H1 (cell line): Measurements from ENCODE around the gene TRAPPC6A. TPM values are rescaled to one million over a fixed set of nuclear protein-coding genes. Genes with fewer than 3 reads are reported as not detected.
A peak's percentile ranks its signal among the peaks of the same experiment; 100 is the strongest.

Experiments used
- CTCF ChIA-PET: fragments of 300-600 bp; sonication (Branson Sonifier 250); formaldehyde crosslinking; loops from one replicate; lab custom pipeline; 2021; ENCODE audit not compliant: partially characterized antibody; lab: Charles Lee
- POLR2A ChIA-PET: fragments of 300-600 bp; sonication (Branson Sonifier 250); formaldehyde crosslinking; loops from one replicate; lab custom pipeline; 2021; ENCODE audit warnings: inconsistent platforms; ENCODE audit not compliant: partially characterized antibody; lab: Charles Lee
- DNase-seq, 2 experiments: peaks; one replicate each; pipeline versions ENCODE4 v3.0.0 to v3.0.0-alpha.2; 2010 to 2022; ENCODE audit warnings: low spot score in 2 of 2, low read depth in 1 of 2, mixed read lengths in 1 of 2
- FAIRE-seq: peaks from 2 replicates; lab custom pipeline; 2011; peaks lifted over from hg19 to GRCh38; lab: Jason Lieb, UNC
- H2AFZ ChIP-seq: 2 replicates; pipeline ENCODE4 v1.8.1; 2012; ENCODE audit warnings: low read length, inconsistent platforms
- H2AK5ac ChIP-seq: 2 replicates; pipeline ENCODE4 v1.6.1; 2013; ENCODE audit warnings: low read depth, low read length
- H2BK120ac ChIP-seq: replicated peaks from 2 replicates; pipeline ENCODE3; 2013; ENCODE audit warnings: low read depth, low read length, inconsistent platforms
- H2BK12ac ChIP-seq: 2 replicates; pipeline ENCODE4 v1.6.1; 2013; ENCODE audit warnings: low read depth, low read length
- H2BK15ac ChIP-seq: 2 replicates; pipeline ENCODE4 v1.6.1; 2013; ENCODE audit warnings: low read length
- H2BK20ac ChIP-seq: 2 replicates; pipeline ENCODE4 v1.6.1; 2013; ENCODE audit warnings: low read length
- H2BK5ac ChIP-seq: 2 replicates; pipeline ENCODE4 v1.6.1; 2013; ENCODE audit warnings: low read depth, low read length
- H3K14ac ChIP-seq: 2 replicates; pipeline ENCODE4 v1.6.1; 2013; ENCODE audit warnings: inconsistent platforms; ENCODE audit not compliant: insufficient read length
- H3K18ac ChIP-seq: 2 replicates; pipeline ENCODE4 v1.6.1; 2013; ENCODE audit warnings: low read length; ENCODE audit errors: extremely low read depth
- H3K23ac ChIP-seq: 2 replicates; pipeline ENCODE4 v1.6.1; 2013; ENCODE audit warnings: inconsistent platforms; ENCODE audit not compliant: insufficient read length
- H3K23me2 ChIP-seq: 2 replicates; pipeline ENCODE4 v1.6.1; 2013; ENCODE audit warnings: low read depth, low read length
- H3K27ac ChIP-seq: 2 replicates; pipeline ENCODE4 v1.6.1; 2011; ENCODE audit warnings: low read depth, low read length, inconsistent platforms
- H3K27me3 ChIP-seq, 4 experiments: replicated peaks in 1 of 4; 1 replicate in 1 of 4; 2 replicates in 3 of 4; pipeline versions ENCODE4 v1.6.1 to v1.8.1; 2011 to 2013; ENCODE audit warnings: low read length in 3 of 4, mild to moderate bottlenecking in 3 of 4, inconsistent platforms in 2 of 4, mixed read lengths in 2 of 4, moderate library complexity in 1 of 4; ENCODE audit not compliant: control insufficient read depth in 3 of 4, insufficient read depth in 3 of 4; ENCODE audit errors: extremely low read depth in 1 of 4
- H3K36me3 ChIP-seq, 4 experiments: 2 replicates each; pipeline versions ENCODE4 v1.6.1 to v1.8.1; 2011 to 2013; ENCODE audit warnings: mild to moderate bottlenecking in 4 of 4, low read length in 3 of 4, moderate library complexity in 2 of 4, control low read depth in 1 of 4, inconsistent platforms in 1 of 4; ENCODE audit not compliant: insufficient read depth in 4 of 4, control insufficient read depth in 2 of 4
- H3K4ac ChIP-seq: replicated peaks from 2 replicates; pipeline ENCODE3; 2013; ENCODE audit warnings: low read length, low read depth, mixed read lengths, inconsistent platforms; ENCODE audit not compliant: insufficient read length
- H3K4me1 ChIP-seq, 4 experiments: replicated peaks in 1 of 4; 1 replicate in 1 of 4; 2 replicates in 3 of 4; pipeline versions ENCODE4 v1.6.1 to v1.8.1; 2011 to 2013; ENCODE audit warnings: low read length in 3 of 4, inconsistent platforms in 2 of 4, mixed read lengths in 1 of 4; ENCODE audit not compliant: insufficient read depth in 4 of 4, control insufficient read depth in 3 of 4
- H3K4me2 ChIP-seq, 2 experiments: 2 replicates each; pipeline versions ENCODE4 v1.6.1 to v1.8.1; 2011 to 2013; ENCODE audit warnings: low read depth in 2 of 2, low read length in 2 of 2, control low read depth in 1 of 2, inconsistent platforms in 1 of 2, mild to moderate bottlenecking in 1 of 2; ENCODE audit not compliant: insufficient read depth in 1 of 2
- H3K4me3 ChIP-seq, 4 experiments: fragments of 200-600, 300-600 bp in 1 of 4; sonication (generic), shearing (Covaris generic), sonication (Bioruptor Twin) in 1 of 4; 2 replicates each; pipeline versions ENCODE4 v1.5.1 to v1.8.1; 2011 to 2016; ENCODE audit warnings: low read length in 4 of 4, low read depth in 3 of 4, control low read depth in 2 of 4, inconsistent platforms in 2 of 4, mild to moderate bottlenecking in 2 of 4, mixed read lengths in 1 of 4, moderate library complexity in 1 of 4; ENCODE audit not compliant: insufficient read depth in 2 of 4; ENCODE audit errors: extremely low read depth in 1 of 4
- H3K56ac ChIP-seq: replicated peaks from 2 replicates; pipeline ENCODE3; 2013; ENCODE audit warnings: low read depth, mild to moderate bottlenecking, mixed read lengths, low read length, inconsistent platforms; ENCODE audit not compliant: insufficient read length
- H3K79me1 ChIP-seq: 2 replicates; pipeline ENCODE4 v1.6.1; 2013; ENCODE audit warnings: low read depth, low read length, control low read depth
- H3K79me2 ChIP-seq, 2 experiments: 2 replicates each; pipeline versions ENCODE4 v1.6.1 to v1.8.1; 2012 to 2013; ENCODE audit warnings: low read length in 2 of 2, mild to moderate bottlenecking in 2 of 2, inconsistent platforms in 1 of 2; ENCODE audit not compliant: insufficient read depth in 2 of 2, control insufficient read depth in 1 of 2
- H3K9ac ChIP-seq, 4 experiments: replicated peaks in 1 of 4; 1 replicate in 1 of 4; 2 replicates in 3 of 4; pipeline versions ENCODE4 v1.6.1 to v1.8.1; 2011 to 2013; ENCODE audit warnings: low read depth in 3 of 4, low read length in 3 of 4, control low read depth in 2 of 4, mild to moderate bottlenecking in 2 of 4, moderate library complexity in 2 of 4, inconsistent platforms in 1 of 4; ENCODE audit errors: extremely low read depth in 1 of 4
- H3K9me3 ChIP-seq, 2 experiments: 2 replicates each; pipeline versions ENCODE4 v1.6.1 to v1.8.1; 2012 to 2013; ENCODE audit warnings: mild to moderate bottlenecking in 2 of 2, moderate library complexity in 2 of 2, control low read depth in 1 of 2, inconsistent platforms in 1 of 2, low read depth in 1 of 2, low read length in 1 of 2, mixed read lengths in 1 of 2; ENCODE audit not compliant: insufficient read depth in 2 of 2
- H4K20me1 ChIP-seq, 2 experiments: replicated peaks in 1 of 2; 2 replicates each; pipeline versions ENCODE3 to v1.8.1; 2011 to 2013; ENCODE audit warnings: inconsistent platforms in 2 of 2, low read length in 2 of 2, mild to moderate bottlenecking in 1 of 2; ENCODE audit not compliant: insufficient read depth in 2 of 2, control insufficient read depth in 1 of 2
- H4K5ac ChIP-seq: 2 replicates; pipeline ENCODE4 v1.6.1; 2013; ENCODE audit warnings: low read length, low read depth, mixed read lengths, inconsistent platforms; ENCODE audit not compliant: insufficient read length
- H4K8ac ChIP-seq: 2 replicates; pipeline ENCODE4 v1.8.0; 2013; ENCODE audit warnings: mild to moderate bottlenecking, moderate library complexity, low read length, inconsistent platforms; ENCODE audit not compliant: insufficient read depth; ENCODE audit errors: extremely low read depth
- H4K91ac ChIP-seq: replicated peaks from 2 replicates; pipeline ENCODE3; 2013; ENCODE audit warnings: low read length, mixed read lengths, inconsistent platforms; ENCODE audit not compliant: insufficient read length
- CHD2 ChIP-seq: IDR thresholded peaks from 2 replicates; pipeline ENCODE4 v1.6.1; 2012; ENCODE audit warnings: low read length, improper control_type of control experiment
- EP300 ChIP-seq, 2 experiments: IDR thresholded peaks; 1 replicate in 1 of 2; 2 replicates in 1 of 2; pipeline ENCODE4 v1.6.1; 2011 to 2012; ENCODE audit warnings: low read depth in 2 of 2, low read length in 2 of 2, mild to moderate bottlenecking in 2 of 2, borderline replicate concordance in 1 of 2, inconsistent platforms in 1 of 2, moderate library complexity in 1 of 2
- RAD21 ChIP-seq, 2 experiments: IDR thresholded peaks in 1 of 2; conservative IDR thresholded peaks in 1 of 2; 2 replicates each; pipeline ENCODE4 v1.6.1; 2011; ENCODE audit warnings: low read depth in 2 of 2, low read length in 2 of 2, improper control_type of control experiment in 1 of 2, inconsistent platforms in 1 of 2, mild to moderate bottlenecking in 1 of 2, moderate library complexity in 1 of 2
- SIN3A ChIP-seq, 2 experiments: IDR thresholded peaks in 1 of 2; conservative IDR thresholded peaks in 1 of 2; 2 replicates each; pipeline ENCODE4 v1.6.1; 2011 to 2012; ENCODE audit warnings: low read length in 2 of 2, improper control_type of control experiment in 1 of 2, low read depth in 1 of 2, mild to moderate bottlenecking in 1 of 2
- WGBS, 2 experiments: shearing (Covaris generic) in 1 of 2; methylation state at CpG; one replicate each; pipeline versions ENCODE4 v1.1.6 to v1.1.7; 2013 to 2015; ENCODE audit warnings: low lambda C conversion rate in 2 of 2, mixed read lengths in 2 of 2, inconsistent platforms in 1 of 2, low coverage in 1 of 2, missing lambda C conversion rate in 1 of 2; ENCODE audit not compliant: insufficient replicate concordance in 2 of 2, insufficient coverage in 1 of 2, insufficient read length in 1 of 2; ENCODE audit errors: extremely low coverage in 1 of 2, missing lambda C conversion rate in 1 of 2; 5-methylcytosine and 5-hydroxymethylcytosine counted together
- polyA plus RNA-seq, 7 experiments: library from polyadenylated mRNA; depleted of rRNA in 3 of 7; stranded (reverse) in 5 of 7; unstranded in 2 of 7; fragments of >200 nt in 5 of 7; fragments of 200-250 nt in 2 of 7; gene quantifications; 1 replicate in 5 of 7; 2 replicates in 1 of 7; 4 replicates in 1 of 7; pipeline versions ENCODE4 v1.2.1 to v1.2.3, GENCODE V29; 2011 to 2013; ENCODE audit warnings: missing spikeins in 2 of 7, mixed read lengths in 2 of 7
- total RNA-seq: library from RNA; stranded (reverse); fragmentation: NEBNext Ultra II Directional; extraction: Animal tissue kit (Norgen Biotek cat#: 25700); gene quantifications from 2 replicates; pipeline ENCODE4 v1.2.1, GENCODE V29; 2021

The TRAPPC6A gene
- total and polyA plus RNA-seq, 2 of the 8 experiments (the other 6 are each of a cell fraction or from before 2014, with no cell fraction given) = 31.8 to 130 TPM

DNA sequence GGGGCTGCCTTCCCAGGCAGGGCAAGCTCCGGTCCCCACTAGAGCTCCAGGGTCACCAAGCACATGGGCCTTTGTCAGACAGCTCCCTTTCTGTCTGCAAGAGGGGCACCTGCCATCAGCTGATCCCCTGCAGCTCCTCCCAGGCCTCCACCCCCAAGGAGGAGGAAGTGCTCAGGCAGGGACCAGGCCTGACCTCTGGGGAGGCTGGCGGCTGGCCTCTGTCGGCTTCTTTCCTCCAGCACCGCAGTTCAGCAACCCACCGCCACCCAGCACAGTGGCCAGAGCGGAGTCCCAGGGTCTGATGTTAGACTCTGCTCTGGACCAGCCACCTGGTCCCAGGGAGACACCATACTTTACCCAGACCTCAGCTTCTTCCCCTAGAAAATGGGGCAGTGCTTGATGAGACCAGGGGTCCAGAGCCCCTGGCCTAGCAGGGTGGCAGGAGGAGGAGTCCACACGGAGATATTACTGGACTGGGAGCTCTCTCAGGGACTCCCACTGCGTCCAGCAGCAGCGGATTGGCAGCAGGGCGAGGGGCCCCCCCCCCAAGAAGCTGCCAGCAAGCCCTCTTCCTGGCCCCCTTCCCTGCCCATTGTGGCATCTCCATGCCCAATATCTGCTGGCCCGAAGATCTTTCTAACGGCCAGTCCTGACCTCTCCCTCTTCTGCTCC, 41.4 kb downstream of the TRAPPC6A start:
- H3K4me3 ChIP-seq = no peak overlapping the region
- no peaks in the 10 kb centered on the region; a peak in 1 of 7 replicates for H3K27me3 ChIP-seq
- H3K4me2 ChIP-seq = no peak overlapping the region
- no peak overlapping the region for H4K5ac ChIP-seq
- DNase-seq (no peak), FAIRE-seq (no peak)
- H3K23ac ChIP-seq = no peak overlapping the region
- H2BK15ac ChIP-seq = no peak overlapping the region
- no peak overlapping the region for H3K56ac ChIP-seq
- H2BK5ac ChIP-seq = peak overlapping the region; percentile 31; the same call in 1 of the 2 replicates
- H3K79me1 ChIP-seq = peaks cover 23% of the 10 kb centered on the region
- H2AK5ac ChIP-seq = no peak overlapping the region
- 90% methylated on average over 12 of the region's 12 CpGs; no CpG with 5 or more reads in 1 of the 2 experiments for WGBS, 2 experiments
- no peak overlapping the region for H3K14ac ChIP-seq
- 0 out of 2 replicates have a peak overlapping the region, but pooled peaks have one; percentile 40 for H2BK20ac ChIP-seq
- peak overlapping the region; percentile 7; the same call in 1 of the 2 replicates for H3K18ac ChIP-seq
- H4K20me1 ChIP-seq = peaks cover 8 to 11% of the 10 kb centered on the region in 2 experiments
- ChIA-PET POLR2A (interaction anchor here (0.6 to 2.1 kb wide), 8 partner anchors 10 to 116 kb away, joined by 3 to 7 read pairs (median 4); no protein-coding TSS in a partner anchor), CTCF (interaction anchor here (0.8 to 4.2 kb wide), 11 partner anchors 10 to 51 kb away, joined by 3 to 27 read pairs (median 5); no protein-coding TSS in a partner anchor)
- H4K8ac ChIP-seq = no peak overlapping the region; the same call in 1 of the 2 replicates
- H2BK12ac ChIP-seq = no peak overlapping the region
- peak overlapping the region; percentile 40 for H3K4ac ChIP-seq
- TF ChIP-seq EP300 (IDR thresholded peaks at IDR 0.05; ENCODE audit: borderline replicate concordance in 1 of 2, low read depth in 2 of 2, low read length in 2 of 2) (no peak), RAD21 (IDR thresholded peaks at IDR 0.05 in 1 of 2, conservative IDR thresholded peaks at IDR 0.05 in 1 of 2; ENCODE audit: low read depth in 2 of 2, low read length in 2 of 2) (no peak), CHD2 (no peak), SIN3A (conservative IDR thresholded peaks at IDR 0.05 in 1 of 2, IDR thresholded peaks at IDR 0.05 in 1 of 2; ENCODE audit: low read depth in 1 of 2, low read length in 2 of 2) (no peak)
- no peak overlapping the region; a peak in 1 of 7 replicates for H3K9ac ChIP-seq
- H3K27ac ChIP-seq = peak overlapping the region; percentile 30
- peak overlapping the region; percentile 58 for H4K91ac ChIP-seq
- no peak overlapping the region for H2AFZ ChIP-seq
- peaks cover 0 to 30% of the 10 kb centered on the region in 2 experiments; a peak in 1 of 4 replicates for H3K79me2 ChIP-seq
- H3K23me2 ChIP-seq = no peaks in the 10 kb centered on the region
- H2BK120ac ChIP-seq = no peak overlapping the region
- H3K4me1 ChIP-seq = peaks cover 0 to 18% (median 8%) of the 10 kb centered on the region in 4 experiments; a peak in 5 of 7 replicates
- H3K36me3 ChIP-seq = peaks cover 0 to 3% (median 0%) of the 10 kb centered on the region in 4 experiments; a peak in 1 of 8 replicates
- no peaks in the 10 kb centered on the region for H3K9me3 ChIP-seq
